ENCODE results near the gene PLCB1.

DNA sequence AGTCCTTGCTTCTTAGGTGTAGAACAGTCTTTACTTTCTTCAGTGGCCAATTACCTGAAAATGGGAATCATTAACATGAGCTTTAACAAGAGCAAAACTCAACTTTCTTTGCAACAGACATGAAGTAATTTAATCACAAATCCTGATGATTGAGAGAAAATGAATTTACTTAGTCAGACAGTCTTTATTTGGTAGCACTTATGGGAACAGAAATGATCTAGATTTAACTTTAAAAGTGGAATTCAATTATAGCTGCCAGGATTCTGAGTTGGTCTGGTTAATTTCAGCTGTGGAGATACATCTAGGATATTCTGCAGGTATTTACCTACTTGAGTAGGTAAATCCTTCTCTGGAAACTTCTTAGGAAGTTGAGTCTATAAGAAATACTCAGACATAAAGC is 492.6 kb downstream of the PLCB1 start:
- TF ChIP-seq POLR2A (IDR thresholded peaks at IDR 0.05; ENCODE audit: extremely low read depth, insufficient read length): no peak
- TF ChIP-seq, protein P1, sequence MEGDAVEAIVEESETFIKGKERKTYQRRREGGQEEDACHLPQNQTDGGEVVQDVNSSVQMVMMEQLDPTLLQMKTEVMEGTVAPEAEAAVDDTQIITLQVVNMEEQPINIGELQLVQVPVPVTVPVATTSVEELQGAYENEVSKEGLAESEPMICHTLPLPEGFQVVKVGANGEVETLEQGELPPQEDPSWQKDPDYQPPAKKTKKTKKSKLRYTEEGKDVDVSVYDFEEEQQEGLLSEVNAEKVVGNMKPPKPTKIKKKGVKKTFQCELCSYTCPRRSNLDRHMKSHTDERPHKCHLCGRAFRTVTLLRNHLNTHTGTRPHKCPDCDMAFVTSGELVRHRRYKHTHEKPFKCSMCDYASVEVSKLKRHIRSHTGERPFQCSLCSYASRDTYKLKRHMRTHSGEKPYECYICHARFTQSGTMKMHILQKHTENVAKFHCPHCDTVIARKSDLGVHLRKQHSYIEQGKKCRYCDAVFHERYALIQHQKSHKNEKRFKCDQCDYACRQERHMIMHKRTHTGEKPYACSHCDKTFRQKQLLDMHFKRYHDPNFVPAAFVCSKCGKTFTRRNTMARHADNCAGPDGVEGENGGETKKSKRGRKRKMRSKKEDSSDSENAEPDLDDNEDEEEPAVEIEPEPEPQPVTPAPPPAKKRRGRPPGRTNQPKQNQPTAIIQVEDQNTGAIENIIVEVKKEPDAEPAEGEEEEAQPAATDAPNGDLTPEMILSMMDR (IDR thresholded peaks at IDR 0.05; ENCODE audit: low read depth, low read length): no peak
- TF ChIP-seq, protein P2, sequence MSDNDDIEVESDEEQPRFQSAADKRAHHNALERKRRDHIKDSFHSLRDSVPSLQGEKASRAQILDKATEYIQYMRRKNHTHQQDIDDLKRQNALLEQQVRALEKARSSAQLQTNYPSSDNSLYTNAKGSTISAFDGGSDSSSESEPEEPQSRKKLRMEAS (IDR thresholded peaks at IDR 0.05; ENCODE audit: low read depth, low read length): no peak
